IMR-90 (cell line): Measurements from ENCODE around the gene CD38. TPM values are rescaled to one million over a fixed set of nuclear protein-coding genes. Genes with fewer than 3 reads are reported as not detected.
"Not testable (repeated sequence)": the region's sequence is repeated elsewhere in the genome, so short reads cannot be mapped to it uniquely, and the experiment has no call there.

ENCODE experiments used
- ATAC-seq: fragments of 200-7000 bp; cut with Tn5 transposase; 2 replicates; pipeline ENCODE4 v1.9.1; 2020; ENCODE audit warnings: low read depth, mild to moderate bottlenecking, moderate library complexity
- BruUV-seq: library from RNA; stranded (reverse); fragments of 400-500 nt; replicated peaks from 2 replicates; lab custom pipeline; 2021; lab: Mats Ljungman, UMichigan
- CTCF ChIA-PET: fragments of 300-600 bp; formaldehyde crosslinking; extraction: SDS; loops from one replicate; lab custom pipeline; 2021; ENCODE audit warnings: antibody characterized with exemption; lab: Yijun Ruan, JAX
- POLR2A ChIA-PET: fragments of 300-600 bp; sonication (Branson Sonifier 250); formaldehyde crosslinking; loops from one replicate; lab custom pipeline; 2022; ENCODE audit warnings: antibody characterized with exemption; ENCODE audit not compliant: unreplicated experiment; lab: Charles Lee
- DNase-seq: peaks from one replicate; pipeline ENCODE4 v3.0.0; 2013
- H2AFZ ChIP-seq: replicated peaks from 2 replicates; pipeline ENCODE3; 2013; ENCODE audit warnings: low read length, mild to moderate bottlenecking; ENCODE audit not compliant: poor library complexity
- H2AK5ac ChIP-seq: 2 replicates; pipeline ENCODE4 v1.6.1; 2013; ENCODE audit warnings: low read depth, low read length, inconsistent platforms
- H2AK9ac ChIP-seq: replicated peaks from 2 replicates; pipeline ENCODE3; 2013; ENCODE audit warnings: mild to moderate bottlenecking, low read depth, low read length, moderate library complexity; ENCODE audit not compliant: poor library complexity
- H2BK120ac ChIP-seq: 2 replicates; pipeline ENCODE4 v1.6.1; 2013; ENCODE audit warnings: low read depth, low read length, inconsistent platforms
- H2BK15ac ChIP-seq: 3 replicates; pipeline ENCODE4 v1.6.1; 2013; ENCODE audit warnings: low read depth, low read length, inconsistent platforms
- H2BK20ac ChIP-seq: 2 replicates; pipeline ENCODE4 v1.6.1; 2013; ENCODE audit warnings: low read depth, mild to moderate bottlenecking, inconsistent platforms, low read length, moderate library complexity
- H2BK5ac ChIP-seq: 2 replicates; pipeline ENCODE4 v1.6.1; 2013; ENCODE audit warnings: mild to moderate bottlenecking, low read depth, low read length, inconsistent platforms; ENCODE audit not compliant: poor library complexity, severe bottlenecking
- H3K14ac ChIP-seq: replicated peaks from 2 replicates; pipeline ENCODE4 v1.6.1; 2013; ENCODE audit warnings: low read depth, low read length, inconsistent platforms
- H3K18ac ChIP-seq: 2 replicates; pipeline ENCODE4 v1.6.1; 2013; ENCODE audit warnings: low read depth, low read length, control low read depth
- H3K23ac ChIP-seq: 2 replicates; pipeline ENCODE4 v1.6.1; 2013; ENCODE audit warnings: low read depth, low read length, inconsistent platforms
- H3K27ac ChIP-seq: 2 replicates; pipeline ENCODE4 v1.5.1; 2013; ENCODE audit warnings: mild to moderate bottlenecking, control low read depth, low read length; ENCODE audit not compliant: insufficient read depth
- H3K27me3 ChIP-seq: 2 replicates; pipeline ENCODE4 v1.6.1; 2013; ENCODE audit warnings: low read length; ENCODE audit not compliant: control insufficient read depth, insufficient read depth
- H3K36me3 ChIP-seq: 2 replicates; pipeline ENCODE4 v1.6.1; 2013; ENCODE audit warnings: low read length, mixed read lengths; ENCODE audit not compliant: control insufficient read depth, insufficient read depth
- H3K4ac ChIP-seq: 2 replicates; pipeline ENCODE4 v1.6.1; 2013; ENCODE audit warnings: low read depth, low read length, inconsistent platforms
- H3K4me1 ChIP-seq: 2 replicates; pipeline ENCODE4 v1.6.1; 2013; ENCODE audit warnings: low read length, mixed read lengths; ENCODE audit not compliant: control insufficient read depth, insufficient read depth
- H3K4me2 ChIP-seq: 2 replicates; pipeline ENCODE4 v1.6.1; 2013; ENCODE audit warnings: low read depth, mild to moderate bottlenecking, control low read depth, low read length, moderate library complexity
- H3K4me3 ChIP-seq: 2 replicates; pipeline ENCODE4 v1.5.1; 2013; ENCODE audit warnings: low read depth, mild to moderate bottlenecking, control low read depth, low read length, moderate library complexity; ENCODE audit not compliant: insufficient read depth
- H3K56ac ChIP-seq: 2 replicates; pipeline ENCODE4 v1.6.1; 2013; ENCODE audit warnings: low read length, inconsistent platforms; ENCODE audit not compliant: insufficient read depth; ENCODE audit errors: extremely low read depth
- H3K79me1 ChIP-seq, 2 experiments: 2 replicates each; pipeline ENCODE4 v1.6.1; 2013; ENCODE audit warnings: low read length in 2 of 2, inconsistent platforms in 1 of 2, low read depth in 1 of 2
- H3K9ac ChIP-seq: 2 replicates; pipeline ENCODE4 v1.6.1; 2013; ENCODE audit warnings: low read depth, low read length, control low read depth
- H3K9me1 ChIP-seq: 2 replicates; pipeline ENCODE4 v1.6.1; 2013; ENCODE audit warnings: low read length, inconsistent platforms; ENCODE audit not compliant: insufficient read depth
- H3K9me3 ChIP-seq: 2 replicates; pipeline ENCODE4 v1.6.1; 2013; ENCODE audit warnings: low read length; ENCODE audit not compliant: control insufficient read depth, insufficient read depth
- H4K20me1 ChIP-seq: 2 replicates; pipeline ENCODE4 v1.6.1; 2013; ENCODE audit warnings: low read length, inconsistent platforms; ENCODE audit not compliant: insufficient read depth
- H4K5ac ChIP-seq: 2 replicates; pipeline ENCODE4 v1.6.1; 2013; ENCODE audit warnings: mild to moderate bottlenecking, low read depth, low read length, control low read depth
- H4K8ac ChIP-seq, 2 experiments: 2 replicates each; pipeline ENCODE4 v1.6.1; 2013; ENCODE audit warnings: low read depth in 2 of 2, low read length in 2 of 2, control low read depth in 1 of 2, inconsistent platforms in 1 of 2
- H4K91ac ChIP-seq: 2 replicates; pipeline ENCODE4 v1.6.1; 2013; ENCODE audit warnings: low read depth, low read length, inconsistent platforms; ENCODE audit not compliant: insufficient read depth
- MAFK ChIP-seq: IDR thresholded peaks from 2 replicates; pipeline ENCODE4 v1.6.1; 2012; ENCODE audit warnings: low read depth, low read length, improper control_type of control experiment
- MXI1 ChIP-seq: IDR thresholded peaks from 2 replicates; pipeline ENCODE4 v1.6.1; 2012; ENCODE audit warnings: low read depth, mild to moderate bottlenecking, low read length, moderate library complexity, borderline replicate concordance
- NFE2L2 ChIP-seq: fragments of 150-350 bp; IDR thresholded peaks from 2 replicates; pipeline ENCODE4 v1.6.1; 2016; ENCODE audit warnings: low read depth, mild to moderate bottlenecking, low read length
- POLR2A ChIP-seq: IDR thresholded peaks from 2 replicates; pipeline ENCODE4 v1.6.1; 2012; ENCODE audit warnings: mild to moderate bottlenecking, low read depth, low read length
- RFX5 ChIP-seq: IDR thresholded peaks from 2 replicates; pipeline ENCODE4 v1.8.0; 2012; ENCODE audit warnings: low read depth, mild to moderate bottlenecking, low read length, moderate library complexity
- SMC3 ChIP-seq: fragments of 150-350 bp; IDR thresholded peaks from 2 replicates; pipeline ENCODE4 v1.6.1; 2016; ENCODE audit warnings: low read depth, mild to moderate bottlenecking, antibody characterized with exemption, low read length, moderate library complexity
- WGBS, 2 experiments: methylation state at CpG; one replicate each; pipeline versions ENCODE4 v1.1.5 to v1.1.7; 2013; ENCODE audit warnings: missing lambda C conversion rate in 2 of 2; ENCODE audit not compliant: insufficient read length in 1 of 2; ENCODE audit errors: extremely low coverage in 2 of 2; 5-methylcytosine and 5-hydroxymethylcytosine counted together
- dilution Hi-C: fragments of 300-500 bp; cut with HindIII; formaldehyde crosslinking; loops from one replicate; pipeline ENCODE4 v1.14.3; 2018; ENCODE audit warnings: low sequenced_read_pairs; ENCODE audit not compliant: unreplicated experiment
- in situ Hi-C: fragments of 300-500 bp; cut with MboI; formaldehyde crosslinking; loops from 3 replicates; pipeline ENCODE4 v1.14.3; 2019; ENCODE audit warnings: low sequenced_read_pairs, inconsistent platforms, mixed read lengths
- intact Hi-C: fragments of 100-400 bp; cut with micrococcal nuclease; formaldehyde crosslinking; loops from 2 replicates; pipeline ENCODE4 v1.10.0; 2022
- polyA plus RNA-seq, 3 experiments: library from polyadenylated mRNA; depleted of rRNA; stranded (reverse); fragments of >200 nt; gene quantifications; 2 replicates each; pipeline ENCODE4 v1.2.3, GENCODE V29; 2012; ENCODE audit warnings: low replicate concordance in 1 of 3
- total RNA-seq: library from RNA; depleted of rRNA; stranded (reverse); fragments of >200 nt; gene quantifications from 2 replicates; pipeline ENCODE4 v1.2.3, GENCODE V29; 2012
- TF ChIP-seq, protein P1 (sequence below): fragments of 150-350 bp; IDR thresholded peaks from 2 replicates; pipeline ENCODE4 v1.6.1; 2016; ENCODE audit warnings: low read depth, mild to moderate bottlenecking, low read length, moderate library complexity, borderline replicate concordance

Gene CD38
- total and polyA plus RNA-seq, 2 of the 4 experiments (the other 2 are of a cell fraction): not detected

DNA sequence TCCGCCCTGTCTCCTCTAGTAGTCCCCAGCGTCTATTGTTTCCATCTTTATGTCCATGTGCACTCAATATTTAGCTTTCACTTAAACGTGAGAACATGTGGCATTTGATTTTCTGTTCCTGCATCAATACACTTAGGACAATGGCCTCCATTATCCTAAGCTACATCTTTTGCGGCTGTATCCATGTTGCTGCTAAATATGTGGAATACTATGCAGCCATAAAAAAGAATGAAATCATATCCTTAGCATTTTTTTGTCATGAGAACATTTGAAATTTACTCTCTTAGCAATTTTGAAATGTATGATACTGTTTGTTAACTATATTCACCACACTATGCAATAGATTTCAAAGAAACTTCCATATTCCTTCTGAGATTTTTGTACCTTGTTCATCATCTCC is 19.8 kb upstream of the CD38 start:
- intact Hi-C loops: no loop called here

DNA sequence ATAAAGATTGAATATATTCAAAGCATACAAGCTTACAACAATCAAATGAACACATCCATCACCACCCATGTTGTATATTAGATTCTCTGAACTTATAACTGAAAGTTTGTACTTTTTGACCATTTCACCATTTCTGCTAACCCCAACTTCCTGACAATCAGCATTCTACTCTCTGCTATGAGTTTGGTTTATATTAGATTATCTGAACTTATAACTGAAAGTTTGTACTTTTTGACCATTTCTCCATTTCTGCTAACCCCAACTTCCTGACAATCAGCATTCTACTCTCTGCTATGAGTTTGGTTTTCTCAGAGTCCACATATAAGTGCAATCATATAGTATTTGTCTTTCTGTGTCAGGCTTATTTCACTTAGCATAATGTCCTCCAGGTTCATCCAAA is 15.7 kb upstream of the CD38 start:
- not testable (repeated sequence) for DNase-seq, H2BK5ac ChIP-seq, H2AK9ac ChIP-seq

More for the DNA sequence above, 19.8 kb upstream of the CD38 start:
- Histone ChIP-seq H3K56ac (no peak overlapping the region), H4K5ac (no peak overlapping the region), H3K27ac (no peak overlapping the region), H3K9ac (no peak overlapping the region), H3K4me1 (no peaks in the 10 kb centered on the region; the same call in 1 of the 2 replicates), H3K36me3 (no peaks in the 10 kb centered on the region), H2AK5ac (no peak overlapping the region), H4K20me1 (no peaks in the 10 kb centered on the region), H4K8ac (no peak overlapping the region), H2BK120ac (no peak overlapping the region), H3K4me2 (no peak overlapping the region), H3K18ac (no peak overlapping the region), H2BK20ac (no peak overlapping the region), H3K79me1 (no peaks in the 10 kb centered on the region), H4K91ac (no peak overlapping the region), H3K4me3 (no peak overlapping the region), H3K27me3 (no peaks in the 10 kb centered on the region; the same call in 1 of the 2 replicates), H3K14ac (no peak overlapping the region), H2AFZ (no peak overlapping the region), H3K23ac (no peak overlapping the region), H2AK9ac (no peak overlapping the region), H2BK15ac (no peak overlapping the region), H2BK5ac (no peak overlapping the region), H3K9me1 (no peaks in the 10 kb centered on the region), H3K4ac (no peak overlapping the region), H3K9me3 (no peaks in the 10 kb centered on the region)
- dilution Hi-C loops: no loop called here
- TF ChIP-seq MXI1 (no peak), NFE2L2 (no peak), POLR2A (no peak), MAFK (no peak), RFX5 (no peak), SMC3 (no peak)
- TF ChIP-seq, protein P1, sequence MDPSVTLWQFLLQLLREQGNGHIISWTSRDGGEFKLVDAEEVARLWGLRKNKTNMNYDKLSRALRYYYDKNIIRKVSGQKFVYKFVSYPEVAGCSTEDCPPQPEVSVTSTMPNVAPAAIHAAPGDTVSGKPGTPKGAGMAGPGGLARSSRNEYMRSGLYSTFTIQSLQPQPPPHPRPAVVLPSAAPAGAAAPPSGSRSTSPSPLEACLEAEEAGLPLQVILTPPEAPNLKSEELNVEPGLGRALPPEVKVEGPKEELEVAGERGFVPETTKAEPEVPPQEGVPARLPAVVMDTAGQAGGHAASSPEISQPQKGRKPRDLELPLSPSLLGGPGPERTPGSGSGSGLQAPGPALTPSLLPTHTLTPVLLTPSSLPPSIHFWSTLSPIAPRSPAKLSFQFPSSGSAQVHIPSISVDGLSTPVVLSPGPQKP: no peak
- ChIA-PET CTCF (no interaction called here), POLR2A (no interaction called here)
- BruUV-seq: no TSS peak
- no peak for ATAC-seq
- no peak for DNase-seq
- in situ Hi-C loops: no loop called here
- no CpG with 5 or more reads among the region's 4 CpGs for WGBS, 2 experiments

More for the DNA sequence above, 15.7 kb upstream of the CD38 start:
- H3K4ac ChIP-seq, intact Hi-C loops, H2AFZ ChIP-seq, BruUV-seq, CTCF ChIA-PET, H3K36me3 ChIP-seq, H4K5ac ChIP-seq, H3K18ac ChIP-seq, H3K9me1 ChIP-seq, H3K27ac ChIP-seq, H3K4me2 ChIP-seq, H3K9me3 ChIP-seq, H2BK20ac ChIP-seq, H3K4me3 ChIP-seq, H2BK15ac ChIP-seq, in situ Hi-C loops, H3K23ac ChIP-seq, H4K20me1 ChIP-seq, H4K8ac ChIP-seq, H3K79me1 ChIP-seq, H2BK120ac ChIP-seq, H3K56ac ChIP-seq, H3K14ac ChIP-seq, H2AK5ac ChIP-seq, POLR2A ChIA-PET, ATAC-seq, H3K4me1 ChIP-seq, H4K91ac ChIP-seq, dilution Hi-C loops, H3K9ac ChIP-seq: not testable (repeated sequence)
- H3K27me3 ChIP-seq: peaks cover 14% of the 10 kb centered on the region
